K562 (cell line): ENCODE results near the gene HPSE2. TPM values are rescaled to one million over a fixed set of nuclear protein-coding genes. Genes with fewer than 3 reads are reported as not detected.

Experiments
- ATAC-seq: fragments of 200-7000 bp; cut with Tn5 transposase; 3 replicates; pipeline ENCODE4 v1.9.1; 2020; ENCODE audit warnings: moderate library complexity
- BruUV-seq: library from RNA; stranded (reverse); fragments of 400-500 nt; replicated peaks from 2 replicates; lab custom pipeline; 2021; lab: Mats Ljungman, UMichigan
- CTCF ChIA-PET: fragments of 300-600 bp; formaldehyde crosslinking; extraction: SDS; loops from one replicate; lab custom pipeline; 2021; ENCODE audit warnings: low intra/inter-chr PET ratio; lab: Yijun Ruan, JAX
- POLR2A ChIA-PET: fragments of 300-600, 350-650 bp; sonication (Branson Sonifier 250); formaldehyde crosslinking; extraction: SDS; loops from one replicate; lab custom pipeline; 2021; ENCODE audit warnings: antibody characterized with exemption, inconsistent platforms; lab: Yijun Ruan, JAX
- DNase-seq, 4 experiments: peaks; one replicate each; pipeline versions ENCODE4 v3.0.0 to v3.0.0-alpha.2; 2011 to 2018; ENCODE audit warnings: low spot score in 3 of 4, mixed read lengths in 3 of 4; ENCODE audit errors: extremely low read depth in 1 of 4
- FAIRE-seq: peaks from 2 replicates; lab custom pipeline; 2011; peaks lifted over from hg19 to GRCh38; lab: Jason Lieb, UNC
- H2AFZ ChIP-seq: 2 replicates; pipeline ENCODE4 v1.6.0; 2011; ENCODE audit warnings: low read depth, low read length, control low read depth, inconsistent platforms
- H3K27ac ChIP-seq: fragments of 200-600 bp; 3 replicates; pipeline ENCODE4 v1.8.0; 2011; ENCODE audit warnings: low read depth, mild to moderate bottlenecking, control low read depth, inconsistent platforms, low read length, moderate library complexity, mixed read lengths; ENCODE audit errors: extremely low read depth
- H3K27me3 ChIP-seq, 2 experiments: fragments of 300-600 bp in 1 of 2; 2 replicates in 1 of 2; 3 replicates in 1 of 2; pipeline versions ENCODE4 v1.6.0 to v1.8.0; 2011; ENCODE audit warnings: inconsistent platforms in 2 of 2, low read length in 2 of 2, mild to moderate bottlenecking in 1 of 2, mixed read lengths in 1 of 2, moderate library complexity in 1 of 2; ENCODE audit not compliant: control insufficient read depth in 2 of 2, insufficient read depth in 2 of 2
- H3K36me3 ChIP-seq: fragments of 300-600 bp; 3 replicates; pipeline ENCODE4 v1.8.0; 2011; ENCODE audit warnings: mild to moderate bottlenecking, low read length, inconsistent platforms; ENCODE audit not compliant: control insufficient read depth, insufficient read depth
- H3K4me1 ChIP-seq, 2 experiments: fragments of 200-600 bp in 1 of 2; replicated peaks in 1 of 2; 2 replicates in 1 of 2; 3 replicates in 1 of 2; pipeline versions ENCODE4 v1.5.1 to v1.8.0; 2011; ENCODE audit warnings: inconsistent platforms in 2 of 2, low read length in 2 of 2, mild to moderate bottlenecking in 1 of 2, mixed read lengths in 1 of 2, moderate library complexity in 1 of 2; ENCODE audit not compliant: control insufficient read depth in 2 of 2, insufficient read depth in 2 of 2
- H3K4me2 ChIP-seq: 2 replicates; pipeline ENCODE4 v1.6.1; 2011; ENCODE audit warnings: low read length, control low read depth, inconsistent platforms, mixed read lengths; ENCODE audit not compliant: insufficient read depth
- H3K4me3 ChIP-seq: fragments of 200-600 bp; sonication (generic), shearing (Covaris generic); 2 replicates; pipeline ENCODE4 v1.5.1; 2016; ENCODE audit warnings: control low read depth, inconsistent platforms
- H3K79me2 ChIP-seq: fragments of 200-600 bp; 3 replicates; pipeline ENCODE4 v1.8.0; 2011; ENCODE audit warnings: low read length, inconsistent platforms; ENCODE audit not compliant: control insufficient read depth, insufficient read depth
- H3K9ac ChIP-seq, 2 experiments: 2 replicates each; pipeline versions ENCODE4 v1.6.0 to v1.6.1; 2011; ENCODE audit warnings: low read depth in 2 of 2, low read length in 2 of 2, control low read depth in 1 of 2, inconsistent platforms in 1 of 2, mild to moderate bottlenecking in 1 of 2, mixed read lengths in 1 of 2; ENCODE audit not compliant: insufficient read depth in 1 of 2
- H3K9me1 ChIP-seq: one replicate; pipeline ENCODE4 v1.6.0; 2011; ENCODE audit warnings: inconsistent platforms, mild to moderate bottlenecking, low read length, moderate library complexity; ENCODE audit not compliant: control insufficient read depth, insufficient read depth
- H3K9me3 ChIP-seq: replicated peaks from 2 replicates; pipeline ENCODE4 v1.5.1; 2011; ENCODE audit warnings: low read depth, low read length, inconsistent platforms; ENCODE audit not compliant: control insufficient read depth, insufficient read depth
- H4K20me1 ChIP-seq: replicated peaks from 2 replicates; pipeline ENCODE4 v1.6.1; 2011; ENCODE audit warnings: low read length, inconsistent platforms, mixed read lengths; ENCODE audit not compliant: control insufficient read depth, insufficient read depth
- BACH1 ChIP-seq: fragments of 200-800 bp; sonication (Bioruptor generic); IDR thresholded peaks from 2 replicates; pipeline ENCODE4 v1.6.1; 2016; ENCODE audit warnings: missing genetic modification characterization, missing compliant biosample characterization
- BCOR ChIP-seq: fragments of 450-650 bp; IDR thresholded peaks from 2 replicates; pipeline ENCODE4 v1.6.1; 2016
- CCAR2 ChIP-seq: fragments of 200-400 bp; formaldehyde crosslinking; IDR thresholded peaks from 2 replicates; pipeline ENCODE4 v1.6.1; 2017; ENCODE audit warnings: mild to moderate bottlenecking, low read depth, low read length
- COPS2 ChIP-seq: fragments of 450-650 bp; conservative IDR thresholded peaks from 2 replicates; pipeline ENCODE4 v1.6.1; 2016; ENCODE audit warnings: mild to moderate bottlenecking, moderate library complexity
- POLR2AphosphoS5 ChIP-seq: IDR thresholded peaks from 2 replicates; pipeline ENCODE4 v1.6.1; 2011; ENCODE audit warnings: mild to moderate bottlenecking, low read depth, low read length, moderate library complexity; ENCODE audit not compliant: control insufficient read depth, insufficient read depth
- RUNX1 ChIP-seq: sonication (generic); IDR thresholded peaks from 2 replicates; pipeline ENCODE4 v1.6.1; 2016; ENCODE audit warnings: antibody characterized with exemption, low read depth
- SMAD1 ChIP-seq: fragments of 150-350 bp; IDR thresholded peaks from 2 replicates; pipeline ENCODE4 v1.6.1; 2014; ENCODE audit warnings: low read length, low read depth; ENCODE audit not compliant: partially characterized antibody
- ZNF184 ChIP-seq: sonication (generic); formaldehyde crosslinking; IDR thresholded peaks from 2 replicates; pipeline ENCODE4 v1.5.0; 2020; ENCODE audit warnings: missing genetic modification reagents
- ZNF764 ChIP-seq: fragments of 250-450 bp; sonication (Bioruptor Pico); IDR thresholded peaks from 2 replicates; pipeline ENCODE4 v1.4.0; 2020; ENCODE audit warnings: low read depth, mild to moderate bottlenecking, moderate library complexity
- WGBS: fragments of 100-300 bp; shearing (Covaris generic); methylation state at CpG from one replicate; pipeline ENCODE4 v1.1.6; 2016; ENCODE audit warnings: low coverage, mixed read lengths; ENCODE audit not compliant: insufficient coverage; ENCODE audit errors: missing lambda C conversion rate; 5-methylcytosine and 5-hydroxymethylcytosine counted together
- in situ Hi-C: fragments of 300-500 bp; cut with MboI; formaldehyde crosslinking; loops from 4 replicates; pipeline ENCODE4 v1.15.0; 2018; ENCODE audit warnings: inconsistent platforms, mixed read lengths
- intact Hi-C: fragments of 100-400 bp; cut with micrococcal nuclease; formaldehyde crosslinking; loops from 2 replicates; pipeline ENCODE4 v1.14.2; 2022
- polyA plus RNA-seq, 8 experiments: library from polyadenylated mRNA; depleted of rRNA in 4 of 8; stranded (reverse) in 5 of 8; unstranded in 3 of 8; fragments of >200 nt; fragmentation: Nextera tagmentation in 2 of 8; fragmentation: Illumina TruSeq in 1 of 8; extraction: Ambion mirVana in 2 of 8; extraction: Trizol in 1 of 8; gene quantifications; 2 replicates each; pipeline versions ENCODE4 v1.2.1 to v1.2.3, GENCODE V29; 2011 to 2014; ENCODE audit warnings: inconsistent platforms in 1 of 8, missing spikeins in 1 of 8
- total RNA-seq, 7 experiments: library from RNA; depleted of rRNA in 6 of 7; stranded (reverse); fragments of >200 nt in 6 of 7; fragmentation: Illumina TruSeq in 2 of 7; extraction: Trizol in 2 of 7; gene quantifications; 2 replicates each; pipeline versions ENCODE4 v1.2.1 to v1.2.3, GENCODE V29; 2011 to 2021; ENCODE audit warnings: low replicate concordance in 1 of 7
- TF ChIP-seq, protein P1 (sequence below): fragments of 250-450 bp; sonication (Bioruptor Pico); IDR thresholded peaks from 2 replicates; pipeline ENCODE4 v1.5.0; 2020; ENCODE audit warnings: mild to moderate bottlenecking, borderline replicate concordance
- TF ChIP-seq, protein P2 (sequence below): sonication (generic); formaldehyde crosslinking; IDR thresholded peaks from 2 replicates; pipeline ENCODE4 v1.8.1; 2023; ENCODE audit warnings: mild to moderate bottlenecking, missing genetic modification reagents
- TF ChIP-seq, protein P3 (sequence below): sonication (generic); formaldehyde crosslinking; IDR thresholded peaks from 2 replicates; pipeline ENCODE4 v1.8.1; 2023; ENCODE audit warnings: mild to moderate bottlenecking, missing genetic modification reagents

The HPSE2 gene
- total and polyA plus RNA-seq, 9 of the 15 experiments (the other 6 are each of a cell fraction or from before 2014, with no cell fraction given) = 0.03 to 0.10 (median 0.04) TPM; not detected in 2

DNA sequence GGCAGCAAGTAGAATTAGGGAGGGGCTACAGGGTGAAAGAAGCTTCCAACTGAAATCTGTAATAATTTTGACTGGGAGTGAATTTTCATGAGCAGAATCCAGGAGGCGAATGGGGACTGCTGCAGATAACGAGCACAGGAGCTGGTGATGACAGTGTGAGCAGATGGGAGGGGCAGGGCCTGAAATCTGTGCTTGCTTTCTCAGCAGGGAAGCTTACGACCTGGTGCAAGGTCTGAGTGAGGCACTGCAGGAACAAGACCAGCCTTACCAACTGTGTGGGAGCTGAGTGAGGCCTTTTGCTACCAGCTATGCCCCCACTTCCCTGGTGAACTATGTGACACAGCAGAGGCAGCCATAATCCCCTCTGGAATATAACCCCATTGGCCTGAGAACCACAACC is 109.8 kb downstream of the HPSE2 start (continued):
- TF ChIP-seq, protein P1, sequence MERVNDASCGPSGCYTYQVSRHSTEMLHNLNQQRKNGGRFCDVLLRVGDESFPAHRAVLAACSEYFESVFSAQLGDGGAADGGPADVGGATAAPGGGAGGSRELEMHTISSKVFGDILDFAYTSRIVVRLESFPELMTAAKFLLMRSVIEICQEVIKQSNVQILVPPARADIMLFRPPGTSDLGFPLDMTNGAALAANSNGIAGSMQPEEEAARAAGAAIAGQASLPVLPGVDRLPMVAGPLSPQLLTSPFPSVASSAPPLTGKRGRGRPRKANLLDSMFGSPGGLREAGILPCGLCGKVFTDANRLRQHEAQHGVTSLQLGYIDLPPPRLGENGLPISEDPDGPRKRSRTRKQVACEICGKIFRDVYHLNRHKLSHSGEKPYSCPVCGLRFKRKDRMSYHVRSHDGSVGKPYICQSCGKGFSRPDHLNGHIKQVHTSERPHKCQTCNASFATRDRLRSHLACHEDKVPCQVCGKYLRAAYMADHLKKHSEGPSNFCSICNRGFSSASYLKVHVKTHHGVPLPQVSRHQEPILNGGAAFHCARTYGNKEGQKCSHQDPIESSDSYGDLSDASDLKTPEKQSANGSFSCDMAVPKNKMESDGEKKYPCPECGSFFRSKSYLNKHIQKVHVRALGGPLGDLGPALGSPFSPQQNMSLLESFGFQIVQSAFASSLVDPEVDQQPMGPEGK (CRISPR knock-in tag) = no peak

DNA sequence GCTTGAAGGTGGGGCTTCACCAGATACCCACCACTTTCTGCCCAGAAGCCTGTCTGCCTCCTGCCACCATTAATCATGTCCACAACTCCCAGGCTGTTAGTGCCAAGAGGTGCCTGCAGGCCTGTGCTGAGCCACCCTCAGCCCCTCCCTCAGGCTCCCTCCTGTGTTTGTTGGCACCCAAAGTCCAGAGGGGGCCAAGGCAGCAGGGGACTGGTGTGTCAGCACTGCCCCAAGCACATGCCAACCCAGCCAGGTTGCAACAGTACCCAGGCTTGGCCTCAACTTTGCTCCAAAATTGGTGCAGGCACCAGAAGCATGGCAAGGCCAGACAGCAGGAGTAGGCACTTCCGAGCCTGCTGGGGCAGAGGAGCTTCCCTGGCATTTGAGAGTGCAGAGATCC is 111.3 kb downstream of the HPSE2 start:
- H3K9me3 ChIP-seq = peaks cover 3% of the 10 kb centered on the region; the same call in 1 of the 2 replicates
- FAIRE-seq (no peak), ATAC-seq (no peak), DNase-seq (no peak)
- no peak overlapping the region for H3K4me2 ChIP-seq
- H3K4me1 ChIP-seq = no peaks in the 10 kb centered on the region
- H3K9me1 ChIP-seq = no peaks in the 10 kb centered on the region
- 30% methylated on average over 1 of the region's 1 CpG for WGBS
- no peak overlapping the region for H3K4me3 ChIP-seq
- H3K27ac ChIP-seq = no peak overlapping the region
- POLR2A ChIA-PET = interaction anchor here (0.6 kb wide), 1 partner anchor 78 kb away, joined by 3 read pairs; no protein-coding TSS in a partner anchor
- in situ Hi-C loops = loop anchor here (10.0 kb wide), 1 partner anchor 150 kb away; no protein-coding TSS in a partner anchor
- H3K36me3 ChIP-seq = no peaks in the 10 kb centered on the region
- no peaks in the 10 kb centered on the region for H4K20me1 ChIP-seq
- intact Hi-C loops = no loop called here
- H3K27me3 ChIP-seq = no peaks in the 10 kb centered on the region
- H2AFZ ChIP-seq = no peak overlapping the region
- CTCF ChIA-PET = no interaction called here
- no TSS peak for BruUV-seq
- H3K79me2 ChIP-seq = no peaks in the 10 kb centered on the region
- no peak overlapping the region for H3K9ac ChIP-seq
- TF ChIP-seq RUNX1 = no peak
- no peak for TF ChIP-seq ZNF184
- TF ChIP-seq COPS2 = no peak
- TF ChIP-seq, protein P2, sequence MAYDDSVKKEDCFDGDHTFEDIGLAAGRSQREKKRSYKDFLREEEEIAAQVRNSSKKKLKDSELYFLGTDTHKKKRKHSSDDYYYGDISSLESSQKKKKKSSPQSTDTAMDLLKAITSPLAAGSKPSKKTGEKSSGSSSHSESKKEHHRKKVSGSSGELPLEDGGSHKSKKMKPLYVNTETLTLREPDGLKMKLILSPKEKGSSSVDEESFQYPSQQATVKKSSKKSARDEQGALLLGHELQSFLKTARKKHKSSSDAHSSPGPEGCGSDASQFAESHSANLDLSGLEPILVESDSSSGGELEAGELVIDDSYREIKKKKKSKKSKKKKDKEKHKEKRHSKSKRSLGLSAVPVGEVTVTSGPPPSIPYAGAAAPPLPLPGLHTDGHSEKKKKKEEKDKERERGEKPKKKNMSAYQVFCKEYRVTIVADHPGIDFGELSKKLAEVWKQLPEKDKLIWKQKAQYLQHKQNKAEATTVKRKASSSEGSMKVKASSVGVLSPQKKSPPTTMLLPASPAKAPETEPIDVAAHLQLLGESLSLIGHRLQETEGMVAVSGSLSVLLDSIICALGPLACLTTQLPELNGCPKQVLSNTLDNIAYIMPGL (CRISPR knock-in tag) = no peak
- TF ChIP-seq CCAR2 = no peak
- TF ChIP-seq, protein P3, sequence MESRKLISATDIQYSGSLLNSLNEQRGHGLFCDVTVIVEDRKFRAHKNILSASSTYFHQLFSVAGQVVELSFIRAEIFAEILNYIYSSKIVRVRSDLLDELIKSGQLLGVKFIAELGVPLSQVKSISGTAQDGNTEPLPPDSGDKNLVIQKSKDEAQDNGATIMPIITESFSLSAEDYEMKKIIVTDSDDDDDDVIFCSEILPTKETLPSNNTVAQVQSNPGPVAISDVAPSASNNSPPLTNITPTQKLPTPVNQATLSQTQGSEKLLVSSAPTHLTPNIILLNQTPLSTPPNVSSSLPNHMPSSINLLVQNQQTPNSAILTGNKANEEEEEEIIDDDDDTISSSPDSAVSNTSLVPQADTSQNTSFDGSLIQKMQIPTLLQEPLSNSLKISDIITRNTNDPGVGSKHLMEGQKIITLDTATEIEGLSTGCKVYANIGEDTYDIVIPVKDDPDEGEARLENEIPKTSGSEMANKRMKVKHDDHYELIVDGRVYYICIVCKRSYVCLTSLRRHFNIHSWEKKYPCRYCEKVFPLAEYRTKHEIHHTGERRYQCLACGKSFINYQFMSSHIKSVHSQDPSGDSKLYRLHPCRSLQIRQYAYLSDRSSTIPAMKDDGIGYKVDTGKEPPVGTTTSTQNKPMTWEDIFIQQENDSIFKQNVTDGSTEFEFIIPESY (CRISPR knock-in tag) = no peak
- TF ChIP-seq POLR2AphosphoS5 = no peak
- TF ChIP-seq ZNF764 (CRISPR knock-in tag) = no peak
- no peak for TF ChIP-seq BCOR
- no peak for TF ChIP-seq BACH1 (tag)
- no peak for TF ChIP-seq SMAD1
